Ureter (tissue), 1 donor: ENCODE measurements around the gene KIAA0825. TPM values are rescaled to one million over a fixed set of nuclear protein-coding genes. Genes with fewer than 3 reads are reported as not detected.
"Not testable (repeated sequence)": the region's sequence is repeated elsewhere in the genome, so short reads cannot be mapped to it uniquely, and the experiment has no call there.

Experiments used
- DNase-seq: peaks from one replicate; pipeline ENCODE4 v3.0.0-alpha.2; 2020; ENCODE audit warnings: low spot score
- total RNA-seq: library from RNA; stranded (reverse); gene quantifications from one replicate; pipeline ENCODE4 v1.2.4, GENCODE V29; 2023
- donor health status: DM: yes; HTN: yes; CAD: no.

The KIAA0825 gene
- total RNA-seq, 1 donor from 2014 or later, result 5.9 TPM

DNA sequence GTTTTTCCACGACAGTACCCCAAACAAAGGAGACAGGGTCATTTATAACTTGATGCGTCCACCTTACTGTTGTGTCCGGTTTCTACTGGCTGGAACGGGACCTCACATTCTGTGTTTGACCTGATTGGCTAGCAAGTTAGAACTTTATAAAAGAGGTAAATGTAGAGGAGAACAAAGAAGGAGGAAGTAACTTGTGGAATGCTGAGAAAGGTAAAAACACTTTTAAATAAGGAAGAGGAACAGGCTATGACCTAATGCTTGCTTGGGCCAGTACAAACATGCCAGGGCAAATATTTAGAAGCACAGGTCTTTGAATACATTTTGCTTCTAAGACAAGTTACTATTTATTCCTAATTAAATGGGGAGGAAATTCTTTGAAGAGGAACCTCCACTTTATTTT lies 251.6 kb downstream of the KIAA0825 start:
- no peak for DNase-seq

DNA sequence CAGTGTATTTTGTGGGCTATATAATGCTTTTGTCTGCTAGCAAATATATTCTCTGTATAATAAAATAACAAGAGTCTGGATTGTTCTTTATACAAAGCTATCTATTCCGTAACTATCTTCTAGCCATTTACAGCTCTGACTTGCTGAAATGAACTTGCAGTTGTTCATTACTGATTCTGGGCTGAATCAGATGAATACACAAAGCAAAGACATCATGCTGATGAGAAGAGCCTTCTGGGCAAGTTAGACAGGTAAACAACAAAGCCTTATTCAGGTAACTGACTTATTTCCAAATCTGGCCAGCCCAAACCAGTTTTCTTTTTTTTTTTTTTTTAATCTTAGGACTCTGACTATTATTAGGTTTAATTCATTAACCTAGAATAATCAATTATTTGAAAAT lies 255.5 kb downstream of the KIAA0825 start:
- DNase-seq, result no peak

DNA sequence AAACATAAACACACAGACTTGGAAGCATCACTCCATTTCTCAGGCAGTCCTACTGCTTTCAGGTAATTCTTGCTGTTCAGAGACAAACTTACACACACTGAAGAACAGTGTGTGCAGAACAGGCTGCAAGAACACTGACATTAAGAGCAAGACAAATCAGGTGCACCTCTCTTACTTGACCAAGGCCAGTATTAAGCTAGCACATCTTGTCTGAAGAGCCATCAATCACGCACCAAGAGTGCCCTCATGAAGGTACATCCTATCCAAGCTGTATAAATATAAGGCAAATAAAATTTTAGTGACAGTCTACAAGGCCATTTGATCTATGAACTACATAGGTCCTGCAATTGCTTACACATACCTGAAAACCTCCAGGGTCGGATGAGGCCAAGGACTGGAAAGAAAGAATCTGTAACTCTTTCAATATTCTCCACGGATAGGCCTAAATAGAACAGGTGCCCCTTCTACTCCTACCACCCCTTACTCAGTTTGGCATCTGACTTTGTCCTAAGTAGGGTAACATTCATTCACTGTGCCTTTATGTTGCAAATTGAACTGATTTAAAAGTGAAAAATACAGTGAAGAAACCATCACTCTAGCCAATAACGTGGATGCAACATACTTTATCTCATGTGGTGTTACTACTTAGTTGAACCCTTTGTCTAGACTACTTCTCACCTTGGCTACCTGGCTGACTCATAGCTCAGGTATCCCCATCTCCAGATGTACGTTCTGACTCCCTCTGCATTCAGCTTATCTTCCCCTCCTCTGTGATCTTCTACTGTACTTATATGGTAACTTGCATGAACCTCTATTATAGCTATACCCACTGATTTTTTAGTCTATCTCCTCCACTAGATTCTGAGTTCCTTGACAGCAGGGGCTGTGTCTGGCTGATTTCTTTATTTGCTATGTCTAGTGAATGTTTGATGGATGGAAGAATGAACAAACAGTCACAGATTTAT lies 256.3 kb downstream of the KIAA0825 start:
- no peak for DNase-seq

DNA sequence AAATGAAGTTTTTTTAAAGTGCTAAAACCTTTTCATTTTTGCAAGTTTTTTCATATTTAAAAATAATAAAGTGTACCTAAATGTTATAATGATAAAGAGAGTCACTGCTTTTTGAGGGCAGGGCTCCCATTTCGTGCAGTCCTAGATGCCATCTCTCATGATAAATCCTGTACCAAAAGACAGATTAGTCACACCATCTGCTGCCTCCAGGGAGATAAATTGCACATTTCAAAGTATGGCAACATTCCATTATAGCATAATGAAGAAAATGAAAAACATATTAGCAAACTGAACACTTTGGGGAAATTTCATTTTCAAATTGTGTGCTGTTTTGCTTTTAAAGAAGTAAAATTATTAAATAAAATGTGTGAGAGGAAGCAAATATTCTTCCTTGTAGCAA lies 257.2 kb downstream of the KIAA0825 start:
- no peak for DNase-seq

DNA sequence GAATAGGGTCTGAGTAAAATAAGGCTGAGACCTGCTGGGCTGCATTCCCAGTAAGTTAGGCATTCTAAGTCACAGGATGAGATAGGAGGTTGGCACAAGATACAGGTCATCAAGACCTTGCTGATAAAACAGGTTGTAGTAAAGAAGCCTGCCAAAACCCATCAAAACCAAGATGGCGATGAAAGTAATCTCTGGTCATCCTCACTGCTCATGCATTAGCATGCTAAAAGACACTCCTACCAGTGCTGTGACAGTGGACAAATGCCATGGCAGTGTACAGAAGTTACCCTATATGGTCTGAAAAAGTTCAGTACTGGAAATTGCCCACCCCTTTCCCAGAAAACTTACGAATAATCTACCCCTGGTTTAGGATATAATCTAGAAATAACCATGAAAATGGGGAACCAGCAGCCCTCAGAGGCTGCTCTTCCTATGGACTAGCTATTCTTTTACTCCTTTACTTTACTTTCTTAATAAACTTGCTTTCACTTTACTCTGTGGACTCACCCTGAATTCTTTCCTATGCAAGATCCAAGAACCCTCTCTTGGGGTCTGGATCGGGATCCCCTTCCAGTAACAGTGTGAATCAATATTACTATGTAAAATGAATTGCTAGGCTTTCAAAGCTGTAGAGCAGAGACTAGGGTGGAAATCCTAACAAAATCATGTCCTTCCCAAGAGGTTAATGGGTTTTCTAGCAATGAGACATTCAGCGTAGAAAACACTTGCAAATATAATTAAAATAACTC lies 257.8 kb downstream of the KIAA0825 start:
- DNase-seq, result no peak

DNA sequence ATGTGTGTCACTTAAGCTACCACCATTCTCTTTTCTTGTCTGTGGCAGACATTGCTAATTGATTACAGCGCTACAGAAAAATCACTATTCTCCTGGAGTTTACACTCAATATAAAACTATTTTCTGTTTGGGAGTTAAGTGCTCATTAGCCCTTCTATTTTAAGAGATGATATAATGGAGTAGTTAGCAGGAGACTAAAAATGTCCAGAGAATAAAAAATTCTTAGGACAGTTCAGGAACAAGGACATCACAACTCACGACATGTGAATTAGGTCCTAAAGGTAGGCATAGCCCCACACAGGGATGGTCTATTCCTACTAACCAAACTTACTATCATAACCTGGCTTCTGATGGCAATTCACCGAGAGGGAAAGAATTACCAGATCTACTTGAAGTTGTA lies 258.5 kb downstream of the KIAA0825 start:
- no peak for DNase-seq

DNA sequence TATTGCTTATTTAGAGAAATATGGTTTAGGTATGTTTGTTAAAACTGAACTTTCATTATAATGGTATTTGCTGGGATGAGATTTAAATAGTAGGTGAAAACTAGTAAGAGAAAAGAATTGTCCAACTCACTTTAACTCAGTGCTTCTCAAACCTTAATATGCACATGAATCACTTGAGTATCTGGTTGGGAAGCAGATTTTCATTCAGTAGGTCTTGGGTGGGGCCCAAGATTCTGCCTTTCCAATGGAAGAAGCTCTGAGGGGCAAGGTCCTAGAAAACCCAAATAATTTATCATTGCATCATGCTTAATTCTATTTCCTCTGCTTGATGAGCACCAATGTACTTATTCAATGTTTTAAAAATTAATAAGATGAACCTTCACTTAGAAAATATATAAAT lies 262.6 kb downstream of the KIAA0825 start:
- DNase-seq, result no peak

DNA sequence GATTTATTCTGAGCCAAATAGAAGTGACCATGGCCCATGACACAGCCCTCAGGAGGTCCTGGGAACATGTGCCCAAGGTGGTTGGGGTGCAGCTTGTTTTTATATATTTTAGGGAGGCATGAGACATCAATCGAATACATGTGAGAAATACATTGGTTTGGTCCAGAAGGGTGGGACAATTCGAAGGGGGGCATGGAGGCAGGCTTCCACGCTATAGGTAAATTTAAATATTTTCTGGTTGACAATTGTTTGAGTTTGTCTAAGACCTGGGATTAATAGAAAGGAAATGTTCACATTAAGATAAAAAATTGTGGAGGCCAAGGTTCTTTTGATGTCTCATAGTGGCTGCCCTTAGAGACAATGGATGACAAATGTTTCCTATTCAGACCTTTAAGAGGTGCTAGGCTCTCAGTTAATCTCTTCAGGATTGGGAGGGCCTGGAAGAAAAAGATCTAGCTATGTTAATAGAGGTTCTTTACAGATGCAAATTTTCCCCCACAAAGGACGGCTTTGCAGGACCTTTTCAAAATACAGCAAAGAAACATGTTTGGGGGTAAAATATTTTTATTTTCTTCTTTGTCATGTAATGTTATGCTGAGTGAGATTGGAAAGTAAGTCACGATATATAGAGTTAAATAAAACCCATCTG lies 263.4 kb downstream of the KIAA0825 start:
- DNase-seq, result not testable (repeated sequence)

DNA sequence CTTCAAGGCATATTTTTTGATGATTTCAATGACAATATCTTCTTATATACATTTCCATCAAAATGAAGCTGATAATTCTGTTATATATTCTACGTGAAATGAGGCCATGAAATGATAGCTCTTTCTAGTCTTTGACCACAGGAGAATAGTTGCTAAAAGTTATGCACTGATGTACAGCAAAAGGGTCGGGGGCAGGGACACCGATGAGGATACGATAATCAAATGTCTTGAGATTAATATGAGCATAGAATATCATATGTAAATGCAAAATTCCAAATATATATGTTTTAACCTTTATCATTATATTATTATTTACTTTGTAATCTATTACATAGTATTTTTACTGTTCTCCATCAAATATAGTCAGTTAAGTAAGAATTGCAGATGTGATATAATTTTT lies 264.8 kb downstream of the KIAA0825 start:
- no peak for DNase-seq

DNA sequence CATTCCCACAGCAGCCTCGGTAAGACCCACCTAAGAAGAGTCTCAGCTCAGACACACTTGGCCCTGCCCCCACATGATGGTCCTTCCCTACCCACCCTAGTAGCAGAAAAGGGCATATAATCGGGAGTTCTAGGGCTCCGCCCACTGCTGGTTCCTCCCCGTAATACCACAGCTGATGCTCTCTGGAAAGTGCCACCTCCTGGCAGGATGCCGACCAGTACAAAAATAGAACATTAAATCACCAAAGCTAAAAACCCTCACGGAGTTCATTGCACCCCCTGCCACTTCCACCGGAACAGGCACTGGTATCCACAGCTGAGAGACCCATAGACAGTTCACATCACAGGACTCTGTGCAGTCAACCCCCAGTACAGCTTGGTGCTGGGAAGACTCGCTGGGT lies 271.3 kb downstream of the KIAA0825 start:
- DNase-seq, result no peak

DNA sequence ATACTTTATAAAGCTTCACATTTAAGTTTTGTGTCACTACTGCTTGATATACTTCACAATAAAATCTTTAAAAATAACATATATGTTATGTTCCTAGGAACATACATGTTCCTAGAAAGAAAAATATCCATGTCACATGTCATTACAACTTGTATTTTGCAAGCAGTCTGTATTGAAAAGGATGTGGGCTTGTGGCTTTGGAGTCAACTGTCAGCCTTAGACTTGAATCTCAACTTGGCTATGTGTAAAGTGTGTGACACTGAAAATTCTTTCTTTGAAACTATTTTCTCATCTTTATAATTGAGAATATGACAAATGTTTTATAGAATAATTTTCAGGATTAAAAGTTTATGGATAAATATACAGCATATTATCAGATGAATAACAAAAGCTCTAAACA lies 273.1 kb downstream of the KIAA0825 start:
- no peak for DNase-seq

DNA sequence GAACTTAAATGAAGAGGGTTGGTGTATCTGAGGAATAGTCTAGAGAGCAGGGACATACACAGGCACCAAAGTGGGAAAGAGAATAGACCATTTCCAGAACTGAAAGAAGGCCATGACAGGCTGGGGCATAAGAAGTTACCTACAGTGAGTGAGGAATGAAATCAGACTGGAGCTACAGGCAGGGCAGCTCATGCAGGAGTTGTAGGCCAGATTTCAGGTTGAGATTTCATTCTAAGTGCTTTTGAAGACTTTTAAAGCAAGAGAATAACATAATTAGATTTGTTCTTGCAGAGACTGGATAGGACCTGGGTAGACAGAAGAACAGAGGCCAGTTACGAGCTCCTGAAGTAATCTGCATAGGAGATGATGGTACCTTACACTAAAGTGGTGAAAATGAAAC lies 280.8 kb downstream of the KIAA0825 start:
- no peak for DNase-seq

DNA sequence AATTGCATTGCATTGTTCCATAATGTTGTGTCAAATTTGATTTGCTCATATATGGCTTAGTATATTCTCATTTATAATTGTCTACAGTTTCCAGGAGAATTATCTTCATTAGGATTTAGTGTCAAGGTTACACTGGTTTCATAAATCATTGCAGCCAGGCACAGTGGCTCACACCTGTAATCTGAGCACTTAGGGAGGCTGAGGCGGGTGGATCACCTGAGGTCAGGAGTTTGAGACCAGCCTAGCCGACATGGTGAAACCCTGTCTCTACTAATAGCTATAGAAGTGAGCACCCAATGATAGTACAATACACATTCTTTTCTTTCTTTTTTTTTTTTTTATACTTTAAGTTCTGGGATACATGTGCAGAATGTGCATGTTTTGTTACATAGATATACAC lies 282.5 kb downstream of the KIAA0825 start:
- DNase-seq, result no peak

DNA sequence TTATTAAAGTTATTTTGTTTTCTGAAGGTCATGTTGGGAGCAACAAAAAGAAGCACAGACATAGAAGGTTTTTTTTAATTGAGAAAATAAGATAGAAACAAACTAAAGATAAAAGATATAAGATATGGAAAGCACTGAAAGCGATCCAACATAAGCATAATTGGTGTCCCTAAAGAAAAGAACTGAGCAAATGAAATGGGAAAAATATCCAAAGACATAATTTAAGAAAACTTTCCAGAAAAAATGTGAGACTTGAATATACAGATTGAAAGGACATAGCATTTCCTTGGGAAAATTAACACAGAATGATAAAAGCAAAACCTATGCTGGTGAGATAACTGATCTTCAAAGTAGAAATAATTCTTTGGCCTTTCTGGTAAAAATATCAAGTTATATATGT lies 289.3 kb downstream of the KIAA0825 start:
- DNase-seq, result no peak

DNA sequence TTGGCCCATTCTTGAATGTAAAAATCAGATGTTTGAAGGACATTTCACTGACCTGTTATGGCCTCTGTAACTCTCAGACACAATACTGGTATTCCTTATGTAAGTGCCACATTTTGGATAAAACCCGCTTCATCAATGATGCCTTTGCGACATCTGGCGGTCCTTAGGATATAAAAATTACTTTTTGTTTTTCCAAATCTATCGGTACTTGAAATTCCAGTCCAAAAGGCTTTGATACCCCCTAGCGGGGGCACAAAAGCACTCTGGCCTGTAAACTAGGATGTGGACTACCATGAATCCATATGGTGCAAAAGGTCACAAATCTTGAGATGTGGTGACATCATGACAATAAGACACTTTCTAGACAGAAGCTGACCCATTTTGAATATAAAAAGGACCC lies 291.8 kb downstream of the KIAA0825 start:
- no peak for DNase-seq

DNA sequence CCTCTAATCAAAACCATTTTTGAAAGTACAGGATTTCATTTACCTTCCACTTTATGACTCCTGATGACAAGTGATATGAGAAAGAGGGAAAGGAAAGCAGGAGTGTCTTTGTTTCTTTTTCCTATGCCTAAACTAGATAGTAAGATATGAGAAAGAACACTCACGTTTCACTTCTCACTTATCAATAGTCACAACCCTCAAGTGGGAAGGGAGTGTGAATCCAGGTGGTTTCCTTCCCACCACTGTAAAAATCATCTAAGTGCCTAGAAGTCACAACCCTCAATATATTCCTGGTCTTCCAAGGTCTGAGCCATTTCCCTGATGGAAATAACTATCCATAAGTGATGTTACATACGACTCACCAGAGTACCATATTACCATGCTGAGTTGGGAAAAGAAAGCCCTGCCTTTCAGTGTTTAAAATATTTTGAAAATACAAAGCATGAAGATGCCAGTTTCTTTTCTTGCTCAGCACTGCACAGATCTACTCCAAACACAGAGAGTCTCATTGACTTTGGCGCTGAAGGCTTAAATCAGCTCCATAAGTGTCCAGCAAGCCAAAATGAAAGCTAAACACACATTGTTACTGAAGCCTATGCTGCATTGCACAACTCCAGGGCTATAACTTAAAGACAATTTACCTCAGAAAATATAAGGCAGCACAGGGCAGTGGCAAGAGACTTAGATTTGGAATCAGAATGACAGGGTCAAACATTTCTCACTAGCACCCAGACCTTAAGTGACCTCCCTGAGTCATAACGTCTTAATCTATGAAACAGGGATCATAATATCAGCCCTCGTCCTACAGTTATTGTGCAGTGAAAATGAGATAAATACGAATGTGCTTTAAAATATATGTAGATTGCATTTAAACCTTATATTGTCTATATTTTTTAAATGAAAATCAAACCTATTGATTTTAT lies 301.2 kb downstream of the KIAA0825 start:
- DNase-seq, result no peak

DNA sequence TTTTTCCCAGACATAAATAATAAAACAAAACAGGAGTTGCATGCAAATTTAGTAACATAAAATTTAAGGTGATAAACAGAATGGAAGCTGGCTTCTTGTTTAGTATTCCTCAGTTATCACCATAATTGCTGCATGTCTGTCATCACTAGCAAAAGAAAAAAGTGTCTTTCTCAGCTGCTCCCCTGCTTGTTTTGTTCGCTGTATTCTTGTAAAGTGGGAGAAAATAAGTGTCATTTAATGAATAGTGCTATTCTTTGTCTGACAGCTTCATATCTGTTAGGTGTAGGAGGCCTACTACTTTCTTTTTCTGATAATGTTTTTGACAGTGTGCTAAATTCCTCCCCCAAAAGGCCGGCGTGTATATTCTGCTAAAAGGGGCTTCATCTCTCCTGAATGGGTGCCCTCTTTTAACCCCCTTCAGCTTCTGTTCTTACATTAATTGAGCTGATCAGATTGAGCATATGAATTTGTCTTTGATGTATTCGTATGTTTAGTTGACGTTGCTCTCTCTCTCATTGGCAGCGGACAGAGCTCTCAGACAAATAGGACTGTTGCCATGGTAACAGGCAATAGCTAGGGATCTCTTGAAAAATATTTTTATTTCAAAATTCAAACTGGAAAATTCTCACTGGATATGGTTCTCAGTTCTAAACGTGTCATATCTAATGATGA lies 303.8 kb downstream of the KIAA0825 start:
- no peak for DNase-seq

DNA sequence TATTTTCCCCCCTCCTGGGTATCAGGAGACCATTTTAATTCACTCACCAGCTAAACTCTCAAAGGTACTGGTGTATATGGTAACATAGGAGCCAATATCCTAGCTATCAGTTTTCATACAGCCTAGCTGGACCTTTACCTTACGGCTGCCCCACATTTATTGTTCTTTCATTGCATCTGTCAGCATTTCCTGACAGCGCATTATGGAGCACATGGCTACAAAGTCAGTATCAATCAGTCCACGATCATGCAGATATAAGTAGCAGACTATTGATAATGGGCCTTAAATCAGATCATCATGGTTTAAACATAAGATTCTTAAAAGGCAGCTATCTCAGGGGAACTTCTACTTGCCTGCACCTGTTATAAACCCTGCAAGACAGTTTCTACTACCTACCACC lies 304.7 kb downstream of the KIAA0825 start:
- DNase-seq, result no peak

DNA sequence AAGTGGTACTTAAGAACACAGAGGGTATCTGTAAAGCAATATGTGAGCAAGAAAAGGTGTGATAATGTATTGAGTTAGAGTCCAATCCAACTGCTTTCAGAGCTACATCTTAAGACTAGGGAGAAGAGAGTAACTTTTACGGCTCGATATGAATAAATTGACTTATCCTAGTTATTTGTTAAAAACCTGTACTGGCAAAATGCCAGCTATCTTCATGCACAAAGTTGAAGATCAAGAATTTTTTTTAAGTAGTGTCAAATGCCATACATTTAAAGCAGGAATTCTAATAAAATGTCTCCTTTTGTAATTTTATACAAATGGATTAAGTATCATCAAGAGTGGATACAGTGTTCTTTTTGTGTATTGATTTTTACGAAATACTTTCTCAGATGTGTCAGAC lies 305.2 kb downstream of the KIAA0825 start:
- no peak for DNase-seq

DNA sequence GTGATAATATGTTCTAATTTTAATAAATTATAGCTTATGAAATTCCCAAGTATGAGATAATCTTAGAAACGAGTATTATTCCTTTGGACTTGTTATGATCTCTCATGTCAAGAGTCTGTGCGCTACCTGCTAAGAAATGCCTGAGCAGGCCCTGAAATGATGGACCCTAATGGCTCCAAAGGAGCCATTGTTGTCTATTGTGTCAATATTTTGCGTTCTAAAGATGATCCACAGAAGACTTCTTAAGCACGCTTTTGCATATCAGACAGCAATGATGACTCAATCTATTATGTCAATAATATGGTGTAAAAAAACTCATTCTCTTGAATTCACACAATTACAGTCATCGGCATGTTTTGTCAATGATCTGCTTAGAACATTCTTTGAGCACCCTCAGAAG lies 306.1 kb downstream of the KIAA0825 start:
- no peak for DNase-seq

DNA sequence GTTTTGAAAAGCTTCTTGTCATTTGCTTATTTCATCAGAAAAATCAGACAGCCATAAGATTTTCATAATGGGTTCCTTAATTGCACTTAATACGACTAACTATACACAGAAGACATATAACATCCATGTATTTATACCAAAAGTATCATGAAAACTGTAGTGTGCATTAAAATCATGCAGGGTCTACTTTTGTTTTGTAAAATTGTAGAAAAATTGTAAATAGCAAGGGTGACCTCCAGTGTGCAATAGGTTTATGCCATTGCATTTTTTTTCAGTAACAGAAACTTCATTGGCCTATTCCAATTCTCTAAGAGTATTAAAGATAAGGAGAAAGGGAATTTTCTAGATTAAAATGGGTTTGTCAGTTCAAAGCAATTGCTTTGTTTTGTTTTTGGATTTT lies 307.6 kb downstream of the KIAA0825 start:
- no peak for DNase-seq
